WTC11 (cell line): ENCODE results near the gene CCK. TPM values are rescaled to one million over a fixed set of nuclear protein-coding genes. Genes with fewer than 3 reads are reported as not detected.

Experiments used
- ATAC-seq: fragments of 200-7000 bp; cut with Tn5 transposase; 2 replicates; pipeline ENCODE4 v1.10.0; 2021; ENCODE audit warnings: mild to moderate bottlenecking, moderate library complexity
- CTCF ChIA-PET: fragments of 300-600 bp; sonication (Branson Sonifier 250); formaldehyde crosslinking; loops from one replicate; lab custom pipeline; 2021; ENCODE audit warnings: antibody characterized with exemption; lab: Charles Lee
- POLR2A ChIA-PET: fragments of 350-600 bp; sonication (Branson Sonifier 250); formaldehyde crosslinking; loops from one replicate; lab custom pipeline; 2021; ENCODE audit warnings: antibody characterized with exemption; lab: Charles Lee
- DNase-seq: peaks from one replicate; pipeline ENCODE4 v3.0.0; 2021; ENCODE audit warnings: low spot score
- H3K27ac Mint-ChIP-seq: 2 replicates; pipeline ENCODE4 v1.8.0; 2021; ENCODE audit warnings: mixed read lengths
- H3K27me3 Mint-ChIP-seq: 2 replicates; pipeline ENCODE4 v1.8.0; 2021; ENCODE audit warnings: low read depth, mild to moderate bottlenecking, moderate library complexity, mixed read lengths
- H3K36me3 Mint-ChIP-seq: 2 replicates; pipeline ENCODE4 v1.8.0; 2021; ENCODE audit warnings: mixed read lengths
- H3K4me1 Mint-ChIP-seq: 2 replicates; pipeline ENCODE4 v1.8.0; 2022; ENCODE audit warnings: mixed read lengths
- H3K4me3 Mint-ChIP-seq: 2 replicates; pipeline ENCODE4 v1.8.0; 2021; ENCODE audit warnings: mild to moderate bottlenecking, moderate library complexity, mixed read lengths
- H3K9me3 Mint-ChIP-seq: 2 replicates; pipeline ENCODE4 v1.8.0; 2021; ENCODE audit warnings: mixed read lengths
- CREM ChIP-seq: sonication (generic); formaldehyde crosslinking; IDR thresholded peaks from 2 replicates; pipeline ENCODE4 v1.8.1; 2022; ENCODE audit warnings: mild to moderate bottlenecking, missing genetic modification reagents, moderate library complexity
- GTF2I ChIP-seq: fragments of 250-450 bp; sonication (Bioruptor Pico); conservative IDR thresholded peaks from 2 replicates; pipeline ENCODE4 v1.4.0; 2021; ENCODE audit warnings: mild to moderate bottlenecking
- NFE2L1 ChIP-seq: sonication (generic); formaldehyde crosslinking; IDR thresholded peaks from 2 replicates; pipeline ENCODE4 v1.8.1; 2023; ENCODE audit warnings: missing genetic modification reagents
- NR2C2 ChIP-seq: sonication (generic); formaldehyde crosslinking; IDR thresholded peaks from 2 replicates; pipeline ENCODE4 v1.8.0; 2022; ENCODE audit warnings: mild to moderate bottlenecking, missing genetic modification reagents
- OVOL2 ChIP-seq: fragments of 250-450 bp; sonication (Bioruptor Pico); IDR thresholded peaks from 2 replicates; pipeline ENCODE4 v1.9.0; 2021; ENCODE audit warnings: mild to moderate bottlenecking, borderline replicate concordance
- PRRX2 ChIP-seq: fragments of 250-450 bp; sonication (Bioruptor Pico); IDR thresholded peaks from 2 replicates; pipeline ENCODE4 v1.8.0; 2021; ENCODE audit warnings: mild to moderate bottlenecking
- SMAD4 ChIP-seq: sonication (generic); formaldehyde crosslinking; IDR thresholded peaks from 2 replicates; pipeline ENCODE4 v1.8.0; 2022; ENCODE audit warnings: mild to moderate bottlenecking, missing genetic modification reagents
- ZNF121 ChIP-seq: sonication (generic); formaldehyde crosslinking; IDR thresholded peaks from 2 replicates; pipeline ENCODE4 v1.8.0; 2023; ENCODE audit warnings: missing genetic modification reagents
- ZNF317 ChIP-seq: sonication (generic); formaldehyde crosslinking; IDR thresholded peaks from 2 replicates; pipeline ENCODE4 v1.8.1; 2023; ENCODE audit warnings: low read depth, mild to moderate bottlenecking, moderate library complexity, missing genetic modification reagents, borderline replicate concordance
- total RNA-seq: library from RNA; stranded (reverse); gene quantifications from 3 replicates; pipeline ENCODE4 v1.2.3, GENCODE V29; 2021
- TF ChIP-seq, protein P1 (sequence below): sonication (generic); formaldehyde crosslinking; IDR thresholded peaks from 2 replicates; pipeline ENCODE4 v1.8.0; 2022; ENCODE audit warnings: mild to moderate bottlenecking, missing genetic modification reagents
- TF ChIP-seq, protein P2 (sequence below): sonication (generic); formaldehyde crosslinking; IDR thresholded peaks from 2 replicates; pipeline ENCODE4 v1.8.1; 2023; ENCODE audit warnings: mild to moderate bottlenecking, missing genetic modification reagents, moderate library complexity
- TF ChIP-seq, protein P3 (sequence below): sonication (generic); formaldehyde crosslinking; IDR thresholded peaks from 2 replicates; pipeline ENCODE4 v1.8.1; 2022; ENCODE audit warnings: mild to moderate bottlenecking, missing genetic modification reagents, moderate library complexity, borderline replicate concordance
- TF ChIP-seq, protein P4 (sequence below): fragments of 250-450 bp; sonication (Bioruptor Pico); IDR thresholded peaks from 2 replicates; pipeline ENCODE4 v1.9.0; 2021; ENCODE audit warnings: mild to moderate bottlenecking
- TF ChIP-seq, protein P5 (sequence below): sonication (generic); formaldehyde crosslinking; IDR thresholded peaks from 2 replicates; pipeline ENCODE4 v1.8.1; 2023; ENCODE audit warnings: mild to moderate bottlenecking, missing genetic modification reagents

Gene CCK
- total RNA-seq, 1 experiment from 2014 or later: 0.50 TPM

DNA sequence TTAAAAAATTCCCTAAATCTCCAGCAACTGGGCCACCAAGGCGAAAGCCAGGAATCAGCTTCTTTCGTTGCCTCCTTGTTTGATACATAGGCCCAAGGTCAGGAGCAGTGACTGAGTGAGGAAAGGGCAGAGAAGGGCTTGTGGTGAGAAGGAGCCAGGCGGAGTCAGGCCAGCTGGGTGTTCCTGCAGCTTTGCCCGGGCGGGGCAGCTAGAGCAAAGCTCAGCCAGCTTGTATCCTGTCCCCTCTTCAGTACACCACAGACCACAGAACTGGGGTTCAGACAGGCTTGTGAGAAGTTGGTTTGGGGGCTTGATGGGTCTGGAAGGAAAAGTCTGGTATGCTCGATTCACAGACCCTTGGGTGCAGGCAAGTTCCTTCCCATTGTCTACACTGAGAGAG, 52.6 kb downstream of the CCK start (continued):
- TF ChIP-seq NFE2L1 (CRISPR knock-in tag) (no peak), OVOL2 (CRISPR knock-in tag) (no peak)
- TF ChIP-seq, protein P1, sequence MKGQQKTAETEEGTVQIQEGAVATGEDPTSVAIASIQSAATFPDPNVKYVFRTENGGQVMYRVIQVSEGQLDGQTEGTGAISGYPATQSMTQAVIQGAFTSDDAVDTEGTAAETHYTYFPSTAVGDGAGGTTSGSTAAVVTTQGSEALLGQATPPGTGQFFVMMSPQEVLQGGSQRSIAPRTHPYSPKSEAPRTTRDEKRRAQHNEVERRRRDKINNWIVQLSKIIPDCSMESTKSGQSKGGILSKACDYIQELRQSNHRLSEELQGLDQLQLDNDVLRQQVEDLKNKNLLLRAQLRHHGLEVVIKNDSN: no peak

DNA sequence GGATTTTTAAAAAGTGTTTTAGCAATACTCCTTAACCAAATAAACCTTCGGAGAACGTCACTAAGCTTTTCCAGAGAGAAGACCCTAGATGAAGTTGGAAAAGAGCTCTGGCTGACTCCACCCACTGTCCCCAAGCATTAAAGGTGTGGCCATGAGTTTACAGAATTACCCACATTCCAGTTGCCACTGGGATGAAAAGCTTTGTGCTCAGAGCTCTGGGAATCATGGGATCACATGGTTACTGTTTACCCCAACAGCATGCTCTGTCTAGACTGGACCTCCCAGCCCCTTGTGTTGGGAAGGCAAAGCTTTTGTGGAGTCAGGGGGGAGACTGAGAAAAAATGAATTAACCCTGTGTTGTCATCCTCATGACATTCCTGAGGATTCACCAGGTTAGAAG, 55.3 kb downstream of the CCK start:
- Mint-ChIP-seq H3K9me3 (no peaks in the 10 kb centered on the region), H3K27ac (no peak overlapping the region), H3K36me3 (peaks cover 32% of the 10 kb centered on the region), H3K4me3 (no peak overlapping the region), H3K4me1 (peaks cover 12% of the 10 kb centered on the region), H3K27me3 (no peaks in the 10 kb centered on the region)
- no peak for TF ChIP-seq ZNF121
- TF ChIP-seq, protein P2, sequence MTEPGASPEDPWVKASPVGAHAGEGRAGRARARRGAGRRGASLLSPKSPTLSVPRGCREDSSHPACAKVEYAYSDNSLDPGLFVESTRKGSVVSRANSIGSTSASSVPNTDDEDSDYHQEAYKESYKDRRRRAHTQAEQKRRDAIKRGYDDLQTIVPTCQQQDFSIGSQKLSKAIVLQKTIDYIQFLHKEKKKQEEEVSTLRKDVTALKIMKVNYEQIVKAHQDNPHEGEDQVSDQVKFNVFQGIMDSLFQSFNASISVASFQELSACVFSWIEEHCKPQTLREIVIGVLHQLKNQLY (CRISPR knock-in tag): no peak
- no peak for TF ChIP-seq SMAD4 (CRISPR knock-in tag)
- TF ChIP-seq NR2C2 (CRISPR knock-in tag): no peak
- ATAC-seq: peak; percentile 32; the same call in 1 of the 2 replicates
- no peak for DNase-seq
- ChIA-PET CTCF (interaction anchor here (1.7 kb wide), 1 partner anchor 19 kb away, joined by 14 read pairs; no protein-coding TSS in a partner anchor), POLR2A (no interaction called here)

DNA sequence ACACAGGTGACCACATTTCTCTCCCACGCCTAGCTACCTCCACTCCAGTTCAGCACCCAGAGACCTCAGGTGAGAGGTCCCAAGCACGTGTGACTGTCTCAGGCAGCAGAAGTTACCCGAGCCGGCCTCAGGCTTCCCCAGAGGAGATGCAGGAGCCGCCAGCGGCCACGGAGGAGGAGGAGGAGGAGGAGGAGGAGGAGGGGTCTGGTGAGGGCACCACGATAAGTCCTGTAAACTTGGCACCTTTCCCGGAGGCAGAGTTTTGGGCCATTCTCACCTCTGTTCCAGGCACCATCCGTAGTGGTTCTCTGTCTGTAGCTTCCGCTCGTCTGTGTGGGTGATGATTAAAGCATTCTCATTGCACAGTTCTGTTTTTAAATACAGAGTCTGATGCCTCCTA, 56.1 kb downstream of the CCK start:
- no peaks in the 10 kb centered on the region for H3K9me3 Mint-ChIP-seq
- CTCF ChIA-PET: interaction anchor here (0.7 to 1.7 kb wide), 2 partner anchors 19 to 327 kb away, joined by 3 to 14 read pairs; no protein-coding TSS in a partner anchor
- TF ChIP-seq ZNF121 (no peak), GTF2I (CRISPR knock-in tag) (no peak), PRRX2 (CRISPR knock-in tag) (no peak), ZNF317 (CRISPR knock-in tag) (no peak), CREM (CRISPR knock-in tag) (no peak)
- TF ChIP-seq, protein P3, sequence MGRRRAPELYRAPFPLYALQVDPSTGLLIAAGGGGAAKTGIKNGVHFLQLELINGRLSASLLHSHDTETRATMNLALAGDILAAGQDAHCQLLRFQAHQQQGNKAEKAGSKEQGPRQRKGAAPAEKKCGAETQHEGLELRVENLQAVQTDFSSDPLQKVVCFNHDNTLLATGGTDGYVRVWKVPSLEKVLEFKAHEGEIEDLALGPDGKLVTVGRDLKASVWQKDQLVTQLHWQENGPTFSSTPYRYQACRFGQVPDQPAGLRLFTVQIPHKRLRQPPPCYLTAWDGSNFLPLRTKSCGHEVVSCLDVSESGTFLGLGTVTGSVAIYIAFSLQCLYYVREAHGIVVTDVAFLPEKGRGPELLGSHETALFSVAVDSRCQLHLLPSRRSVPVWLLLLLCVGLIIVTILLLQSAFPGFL (CRISPR knock-in tag): no peak
- TF ChIP-seq, protein P4, sequence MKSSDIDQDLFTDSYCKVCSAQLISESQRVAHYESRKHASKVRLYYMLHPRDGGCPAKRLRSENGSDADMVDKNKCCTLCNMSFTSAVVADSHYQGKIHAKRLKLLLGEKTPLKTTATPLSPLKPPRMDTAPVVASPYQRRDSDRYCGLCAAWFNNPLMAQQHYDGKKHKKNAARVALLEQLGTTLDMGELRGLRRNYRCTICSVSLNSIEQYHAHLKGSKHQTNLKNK (CRISPR knock-in tag): no peak
- TF ChIP-seq, protein P1: no peak
- TF ChIP-seq, protein P5, sequence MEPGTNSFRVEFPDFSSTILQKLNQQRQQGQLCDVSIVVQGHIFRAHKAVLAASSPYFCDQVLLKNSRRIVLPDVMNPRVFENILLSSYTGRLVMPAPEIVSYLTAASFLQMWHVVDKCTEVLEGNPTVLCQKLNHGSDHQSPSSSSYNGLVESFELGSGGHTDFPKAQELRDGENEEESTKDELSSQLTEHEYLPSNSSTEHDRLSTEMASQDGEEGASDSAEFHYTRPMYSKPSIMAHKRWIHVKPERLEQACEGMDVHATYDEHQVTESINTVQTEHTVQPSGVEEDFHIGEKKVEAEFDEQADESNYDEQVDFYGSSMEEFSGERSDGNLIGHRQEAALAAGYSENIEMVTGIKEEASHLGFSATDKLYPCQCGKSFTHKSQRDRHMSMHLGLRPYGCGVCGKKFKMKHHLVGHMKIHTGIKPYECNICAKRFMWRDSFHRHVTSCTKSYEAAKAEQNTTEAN: no peak
- TF ChIP-seq, all 79 proteins: peak for 0
- Mint-ChIP-seq H3K27ac (no peak overlapping the region), H3K27me3 (no peaks in the 10 kb centered on the region), H3K4me3 (no peak overlapping the region), H3K36me3 (peaks cover 32% of the 10 kb centered on the region), H3K4me1 (peaks cover 18% of the 10 kb centered on the region)
- DNase-seq: no peak
- POLR2A ChIA-PET: interaction anchor here (0.5 kb wide), 1 partner anchor 779 kb away, joined by 4 read pairs; no protein-coding TSS in a partner anchor
- ATAC-seq: no peak

Other genes with a start within 250 kb of the CCK start
- gene TRAK1, start 174.8 kb downstream of the CCK start, total RNA-seq: 34.6 to 41.0 TPM (median 34.8 TPM) in 3 replicates
- gene LYZL4, start 144.4 kb upstream of the CCK start, total RNA-seq: not detected in 3 replicates
- gene VIPR1, start 236.5 kb upstream of the CCK start, total RNA-seq: 7.1 to 9.4 TPM (median 7.2 TPM) in 3 replicates